Measurements from ENCODE around the gene PFDN5.
"Not testable (repeated sequence)": the region's sequence is repeated elsewhere in the genome, so short reads cannot be mapped to it uniquely, and the experiment has no call there.

PFDN5 gene

GRCh38 chr12:53288322-53288721, 7.0 kb upstream of the PFDN5 start:
- FAIRE-seq (no peak), DNase-seq (ENCODE audit: insufficient read length, low spot score) (no peak)
- TF ChIP-seq CTCF (IDR thresholded peaks at IDR 0.05; ENCODE audit: insufficient read depth, missing control alignments) = no peak

- no peak for DNase-seq (ENCODE audit: insufficient read length, low spot score)
- no peak for FAIRE-seq
- TF ChIP-seq CTCF (IDR thresholded peaks at IDR 0.05; ENCODE audit: insufficient read depth, missing control alignments) = no peak
These were observed 5.5 kb upstream of the PFDN5 start for GRCh38 chr12:53289891-53290290.

GRCh38 chr12:53290661-53291060, 4.7 kb upstream of the PFDN5 start:
- FAIRE-seq (no peak), DNase-seq (ENCODE audit: insufficient read length, low spot score) (no peak)
- TF ChIP-seq CTCF (IDR thresholded peaks at IDR 0.05; ENCODE audit: insufficient read depth, missing control alignments) = no peak

- no peak for FAIRE-seq
- DNase-seq (ENCODE audit: insufficient read length, low spot score) = no peak
- no peak for TF ChIP-seq CTCF (IDR thresholded peaks at IDR 0.05; ENCODE audit: insufficient read depth, missing control alignments)
These were observed 2.9 kb upstream of the PFDN5 start for GRCh38 chr12:53292426-53292825.

GRCh38 chr12:53295891-53296219, 513 bp downstream of the PFDN5 start:
- FAIRE-seq (no peak), DNase-seq (ENCODE audit: insufficient read length, low spot score) (no peak)
- TF ChIP-seq CTCF (IDR thresholded peaks at IDR 0.05; ENCODE audit: insufficient read depth, missing control alignments) = no peak

- not testable (repeated sequence) for DNase-seq (ENCODE audit: insufficient read length, low spot score); FAIRE-seq
These were observed 1.8 kb downstream of the PFDN5 start for GRCh38 chr12:53297106-53297505.

GRCh38 chr12:53298164-53298563, 2.8 kb downstream of the PFDN5 start:
- TF ChIP-seq CTCF (IDR thresholded peaks at IDR 0.05; ENCODE audit: insufficient read depth, missing control alignments) = no peak
- no peak for DNase-seq (ENCODE audit: insufficient read length, low spot score)
- FAIRE-seq = no peak

GRCh38 chr12:53299101-53299453, 3.7 kb downstream of the PFDN5 start:
- TF ChIP-seq CTCF (IDR thresholded peaks at IDR 0.05; ENCODE audit: insufficient read depth, missing control alignments) = no peak

More at GRCh38 chr12:53299101-53299453, 3.7 kb downstream of the PFDN5 start:
- FAIRE-seq (no peak), DNase-seq (ENCODE audit: insufficient read length, low spot score) (no peak)

All from D721Med (cell line).